Osteoblast (primary cell): ENCODE results near the gene FNBP1. TPM values are rescaled to one million over a fixed set of nuclear protein-coding genes. Genes with fewer than 3 reads are reported as not detected.

Experiments
- DNase-seq: peaks from one replicate; pipeline ENCODE4 v3.0.0; 2011; ENCODE audit warnings: low spot score, mixed read lengths; ENCODE audit not compliant: insufficient read length; ENCODE audit errors: missing footprints
- H2AFZ ChIP-seq: 2 replicates; pipeline ENCODE4 v1.6.0; 2011; ENCODE audit warnings: mild to moderate bottlenecking, low read length
- H3K27ac ChIP-seq: 2 replicates; pipeline ENCODE4 v1.5.1; 2011; ENCODE audit warnings: mild to moderate bottlenecking, low read depth, low read length, moderate library complexity
- H3K27me3 ChIP-seq: 2 replicates; pipeline ENCODE4 v1.6.0; 2012; ENCODE audit warnings: mild to moderate bottlenecking, control low read depth, inconsistent platforms, low read length, moderate library complexity; ENCODE audit not compliant: insufficient read depth
- H3K36me3 ChIP-seq: 2 replicates; pipeline ENCODE4 v1.5.1; 2011; ENCODE audit warnings: mild to moderate bottlenecking, low read length, control low read depth, moderate library complexity; ENCODE audit not compliant: insufficient read depth
- H3K4me1 ChIP-seq: 2 replicates; pipeline ENCODE4 v1.5.1; 2011; ENCODE audit warnings: mild to moderate bottlenecking, low read length, control low read depth, moderate library complexity; ENCODE audit not compliant: insufficient read depth
- H3K4me2 ChIP-seq: 2 replicates; pipeline ENCODE4 v1.6.0; 2011; ENCODE audit warnings: mild to moderate bottlenecking, low read length; ENCODE audit not compliant: insufficient read depth
- H3K4me3 ChIP-seq: fragments of 200-600 bp; sonication (generic); 3 replicates; pipeline ENCODE4 v1.5.1; 2012; ENCODE audit warnings: mild to moderate bottlenecking, low read length, inconsistent platforms; ENCODE audit not compliant: insufficient read depth
- H3K79me2 ChIP-seq: 2 replicates; pipeline ENCODE4 v1.6.0; 2012; ENCODE audit warnings: mild to moderate bottlenecking, low read length, control low read depth, inconsistent platforms; ENCODE audit not compliant: insufficient read depth
- H3K9me3 ChIP-seq: 2 replicates; pipeline ENCODE4 v1.5.1; 2011; ENCODE audit warnings: low read depth, low read length, control low read depth
- H4K20me1 ChIP-seq: 2 replicates; pipeline ENCODE4 v1.6.0; 2012; ENCODE audit warnings: mild to moderate bottlenecking, low read length, control low read depth; ENCODE audit not compliant: insufficient read depth
- small RNA-seq: library from RNA; depleted of rRNA; stranded (forward); fragments of <200 nt; gene quantifications from one replicate; pipeline ENCODE3, GENCODE V24; 2012
- total RNA-seq: library from RNA; depleted of rRNA; stranded (reverse); fragments of >200 nt; gene quantifications from 2 replicates; pipeline ENCODE4 v1.2.3, GENCODE V29; 2012
- TF ChIP-seq, protein P1 (sequence below): IDR thresholded peaks from 2 replicates; pipeline ENCODE4 v1.5.1; 2011; ENCODE audit warnings: mild to moderate bottlenecking, low read depth, low read length, moderate library complexity; ENCODE audit errors: extremely low read depth

Gene FNBP1
- total RNA-seq, 1 donor, result 31.8 TPM

DNA sequence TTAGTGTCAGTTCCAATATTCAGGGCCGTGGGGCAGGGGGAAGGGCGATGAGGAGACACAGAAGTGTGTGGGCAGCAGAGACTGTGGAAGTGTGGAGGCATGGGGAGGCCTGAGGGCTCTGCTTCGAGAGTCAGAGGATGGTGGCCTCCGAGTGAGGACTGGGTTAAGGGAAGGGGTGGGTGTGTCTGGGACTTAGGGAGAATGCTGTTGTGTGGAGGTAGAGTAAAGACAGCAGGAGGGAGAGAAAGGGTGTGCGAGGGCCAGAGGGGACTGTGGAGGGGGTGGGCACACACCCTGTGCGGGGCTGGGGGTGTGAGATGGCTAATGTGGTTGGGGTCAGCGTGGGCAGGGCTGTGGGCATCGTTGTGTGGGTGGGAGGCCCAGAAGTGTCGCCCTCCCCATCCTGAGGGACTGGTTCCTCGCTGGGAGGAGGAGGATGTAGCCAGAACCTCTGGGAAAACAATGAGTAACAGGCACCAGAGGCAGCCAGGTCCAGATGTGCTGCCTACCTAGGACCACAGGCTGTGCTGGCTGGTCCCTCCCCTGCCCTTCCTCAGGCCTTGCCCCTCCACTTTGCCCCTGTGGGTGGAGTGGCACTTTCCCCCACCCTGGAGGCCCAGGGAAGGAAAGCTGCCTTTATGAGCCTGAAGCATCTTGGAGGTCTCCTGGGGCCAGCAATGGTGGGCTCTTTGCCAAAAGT lies 203.5 kb downstream of the FNBP1 start:
- peak overlapping the region; percentile 71 for H3K4me2 ChIP-seq
- H3K27me3 ChIP-seq, result no peaks in the 10 kb centered on the region
- H3K36me3 ChIP-seq, result peaks cover 12% of the 10 kb centered on the region
- peak; percentile 88 for DNase-seq
- no peaks in the 10 kb centered on the region for H3K9me3 ChIP-seq
- H3K27ac ChIP-seq, result peak overlapping the region; percentile 77
- TF ChIP-seq, protein P1, sequence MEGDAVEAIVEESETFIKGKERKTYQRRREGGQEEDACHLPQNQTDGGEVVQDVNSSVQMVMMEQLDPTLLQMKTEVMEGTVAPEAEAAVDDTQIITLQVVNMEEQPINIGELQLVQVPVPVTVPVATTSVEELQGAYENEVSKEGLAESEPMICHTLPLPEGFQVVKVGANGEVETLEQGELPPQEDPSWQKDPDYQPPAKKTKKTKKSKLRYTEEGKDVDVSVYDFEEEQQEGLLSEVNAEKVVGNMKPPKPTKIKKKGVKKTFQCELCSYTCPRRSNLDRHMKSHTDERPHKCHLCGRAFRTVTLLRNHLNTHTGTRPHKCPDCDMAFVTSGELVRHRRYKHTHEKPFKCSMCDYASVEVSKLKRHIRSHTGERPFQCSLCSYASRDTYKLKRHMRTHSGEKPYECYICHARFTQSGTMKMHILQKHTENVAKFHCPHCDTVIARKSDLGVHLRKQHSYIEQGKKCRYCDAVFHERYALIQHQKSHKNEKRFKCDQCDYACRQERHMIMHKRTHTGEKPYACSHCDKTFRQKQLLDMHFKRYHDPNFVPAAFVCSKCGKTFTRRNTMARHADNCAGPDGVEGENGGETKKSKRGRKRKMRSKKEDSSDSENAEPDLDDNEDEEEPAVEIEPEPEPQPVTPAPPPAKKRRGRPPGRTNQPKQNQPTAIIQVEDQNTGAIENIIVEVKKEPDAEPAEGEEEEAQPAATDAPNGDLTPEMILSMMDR, result no peak
- peaks cover 66% of the 10 kb centered on the region for H3K79me2 ChIP-seq
- peaks cover 29% of the 10 kb centered on the region for H3K4me1 ChIP-seq
- peak overlapping the region; percentile 36 for H3K4me3 ChIP-seq
- no peak overlapping the region for H2AFZ ChIP-seq
- peaks cover 17% of the 10 kb centered on the region for H4K20me1 ChIP-seq

DNA sequence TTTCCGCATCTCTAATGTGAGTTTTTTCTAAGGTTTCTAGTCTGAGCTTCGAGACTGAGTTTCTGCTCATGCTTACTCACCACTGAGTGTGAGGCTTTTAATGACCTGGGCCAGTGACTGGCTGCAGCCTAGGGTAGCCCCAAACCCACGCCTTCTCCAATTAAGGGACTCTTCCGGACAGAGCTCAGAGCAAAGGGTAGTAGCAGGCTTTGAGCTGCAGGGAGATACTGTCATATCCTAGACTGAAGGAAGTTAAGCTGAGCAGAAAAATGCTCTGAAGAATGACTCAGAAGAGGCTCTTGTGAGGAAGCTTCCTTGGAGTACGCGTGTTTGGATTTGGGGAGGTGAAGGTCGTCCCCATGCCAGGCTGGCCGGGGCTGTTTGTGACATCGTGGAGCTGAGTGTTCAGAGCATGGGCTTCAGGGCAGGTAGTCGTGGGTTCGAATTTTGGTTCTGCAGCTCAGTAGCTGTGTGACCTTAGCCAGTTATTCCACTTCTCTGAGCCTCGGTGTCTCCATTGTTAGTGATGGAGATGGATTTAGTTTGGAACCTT lies 204.2 kb downstream of the FNBP1 start:
- Histone ChIP-seq H3K36me3 (peaks cover 11% of the 10 kb centered on the region), H3K27ac (peak overlapping the region; percentile 77), H3K27me3 (no peaks in the 10 kb centered on the region), H4K20me1 (peaks cover 17% of the 10 kb centered on the region), H3K4me1 (peaks cover 36% of the 10 kb centered on the region), H3K4me2 (peak overlapping the region; percentile 71), H3K79me2 (peaks cover 71% of the 10 kb centered on the region), H2AFZ (peak overlapping the region; percentile 39), H3K9me3 (no peaks in the 10 kb centered on the region), H3K4me3 (peak overlapping the region; percentile 36)
- DNase-seq, result peak; percentile 98
- TF ChIP-seq, protein P1, result no peak

Small RNA genes within 50 kb of the gene (small RNA-seq; reads per million reads assigned to genes)
- gene MIR6855, result 1.0 reads per million, percentile 30 among the genes with 10 or more reads in this experiment

Other genes starting within 250 kb of the FNBP1 start
- 27.5 and 31.5 TPM in 2 replicates for gene TOR1B, start 240.0 kb downstream of the FNBP1 start, total RNA-seq
- gene TOR1A, start 219.1 kb downstream of the FNBP1 start, total RNA-seq, result 52.1 and 52.5 TPM in 2 replicates
- 30.8 and 41.0 TPM in 2 replicates for gene C9orf78, start 207.9 kb downstream of the FNBP1 start, total RNA-seq
- gene USP20, start 207.7 kb downstream of the FNBP1 start, total RNA-seq, result 9.1 and 10.5 TPM in 2 replicates
- gene GPR107, start 10.7 kb upstream of the FNBP1 start, total RNA-seq, result 25.3 and 30.1 TPM in 2 replicates
- gene NCS1, start 129.2 kb upstream of the FNBP1 start, total RNA-seq, result 43.0 and 49.9 TPM in 2 replicates
- under 0.01 TPM in 2 replicates for gene HMCN2, start 222.6 kb upstream of the FNBP1 start, total RNA-seq